Activated T-cell treated with anti-CD3 and anti-CD28 coated beads, Interleukin-2, amount 50 U/mL, for 48 hours (primary cell): ENCODE results near the gene OR52E6.
A peak's percentile ranks its signal among the peaks of the same experiment; 100 is the strongest.

Source experiments
- DNase-seq, 2 experiments: peaks; one replicate each; pipeline ENCODE4 v3.0.0-alpha.2; 2020

Gene OR52E6

DNA sequence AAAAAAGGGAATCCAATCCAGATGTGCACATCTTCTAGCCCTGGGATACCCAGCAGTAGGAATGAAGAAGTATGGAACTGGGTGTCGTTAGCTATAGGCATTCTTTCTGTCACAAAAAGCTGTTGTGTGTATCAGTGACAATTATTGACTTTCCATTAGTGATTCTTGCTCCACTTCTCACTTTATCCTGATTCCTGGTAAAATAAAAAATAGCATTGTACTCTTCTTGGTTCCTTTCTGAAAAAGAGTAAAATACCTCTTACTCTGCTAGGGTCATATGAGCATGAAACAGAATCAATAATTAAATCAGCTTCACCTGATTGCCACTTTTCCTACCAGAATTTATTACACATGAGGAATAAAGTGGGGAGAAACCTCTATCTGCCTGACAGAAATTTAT, at the start of gene OR52E6:
Gene OR52E6 (minus strand): TSS at position 101 of the 400 bp plus-strand sequence. CDS start 0 bp downstream, at position 101.
- no peak for DNase-seq

DNA sequence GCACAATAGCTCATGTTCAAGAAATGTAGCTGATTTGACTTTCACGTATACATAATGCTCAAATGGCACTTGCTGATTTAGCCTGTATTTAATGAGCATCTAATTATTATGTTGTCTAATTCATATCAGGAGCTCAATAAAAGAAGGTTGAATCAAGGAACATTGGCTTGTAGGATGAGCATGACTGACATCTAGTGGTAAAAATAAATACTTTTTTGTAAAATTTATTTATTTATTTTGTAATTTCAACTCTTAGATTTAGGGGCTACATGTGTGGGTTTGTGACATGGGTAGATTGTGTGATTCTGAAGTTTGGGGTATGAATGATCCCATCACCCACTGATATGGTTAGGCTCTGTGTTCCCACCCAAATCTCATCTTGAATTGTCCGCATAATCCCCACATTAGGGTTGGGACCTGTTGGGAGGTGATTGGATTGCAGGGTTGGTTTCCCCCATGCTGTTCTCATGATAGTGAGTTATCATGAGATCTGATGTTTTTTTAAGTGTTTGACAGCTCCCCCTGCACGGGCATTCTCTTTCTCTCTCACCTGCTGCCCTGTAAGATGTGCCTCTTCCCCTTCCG, 49.6 kb upstream of the OR52E6 start:
- DNase-seq, result no peak

DNA sequence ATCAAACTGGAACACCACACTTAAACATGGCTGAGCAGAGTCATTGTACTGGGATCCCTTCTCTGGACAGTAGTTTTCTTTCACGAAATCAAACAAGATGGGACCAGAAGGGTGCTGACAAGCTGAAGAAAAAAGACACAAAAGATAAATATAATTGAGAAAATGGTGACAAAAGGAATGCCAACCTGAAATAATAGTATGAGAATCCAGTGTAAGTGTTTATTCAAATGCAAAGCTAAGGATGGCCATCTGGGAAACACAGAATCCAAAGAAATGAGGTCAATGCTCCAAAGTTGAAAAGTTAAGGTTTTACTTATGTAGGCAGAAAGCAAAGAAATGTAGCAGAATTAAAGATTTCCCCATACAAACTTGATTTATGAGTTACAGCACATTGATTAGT, 46.0 kb upstream of the OR52E6 start:
- DNase-seq, result no peak

DNA sequence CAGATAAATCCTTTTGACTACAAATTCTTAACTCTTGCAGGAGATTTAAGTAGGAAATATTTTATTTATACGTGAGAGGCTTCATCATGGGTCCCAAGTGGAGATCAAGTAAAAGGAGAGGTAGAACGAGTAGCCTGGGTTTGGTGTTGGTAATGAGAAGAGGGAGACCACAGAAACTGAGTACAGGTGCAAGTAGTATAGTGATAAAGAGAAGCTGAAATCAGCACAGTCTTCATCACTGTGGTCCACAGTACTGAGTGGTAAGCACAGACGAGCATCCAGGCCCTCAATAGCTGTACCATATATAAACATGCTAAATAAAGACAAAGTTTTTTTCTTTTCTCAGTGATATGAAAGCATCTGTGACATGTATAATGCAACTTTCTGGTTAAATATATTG, 45.5 kb upstream of the OR52E6 start:
- DNase-seq, result no peak

DNA sequence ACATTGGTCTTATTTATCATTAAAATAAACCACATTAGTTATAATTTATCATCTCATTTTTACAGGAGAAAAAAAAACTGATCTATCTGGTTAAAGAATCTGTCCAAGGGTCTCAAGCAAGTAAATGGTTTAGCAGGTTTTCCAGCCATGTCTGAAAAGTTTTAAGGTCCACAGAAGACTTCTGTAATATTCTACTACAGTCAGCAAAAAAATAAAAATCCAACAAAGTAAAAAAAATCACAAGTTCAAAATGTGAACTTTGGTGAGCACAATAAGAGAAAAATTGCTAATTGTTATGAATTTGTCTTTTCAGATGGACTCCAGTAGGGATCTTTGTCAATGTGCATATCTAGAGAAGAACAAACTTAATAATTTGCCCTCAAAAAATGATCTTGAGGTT, 40.1 kb upstream of the OR52E6 start:
- DNase-seq, result no peak

DNA sequence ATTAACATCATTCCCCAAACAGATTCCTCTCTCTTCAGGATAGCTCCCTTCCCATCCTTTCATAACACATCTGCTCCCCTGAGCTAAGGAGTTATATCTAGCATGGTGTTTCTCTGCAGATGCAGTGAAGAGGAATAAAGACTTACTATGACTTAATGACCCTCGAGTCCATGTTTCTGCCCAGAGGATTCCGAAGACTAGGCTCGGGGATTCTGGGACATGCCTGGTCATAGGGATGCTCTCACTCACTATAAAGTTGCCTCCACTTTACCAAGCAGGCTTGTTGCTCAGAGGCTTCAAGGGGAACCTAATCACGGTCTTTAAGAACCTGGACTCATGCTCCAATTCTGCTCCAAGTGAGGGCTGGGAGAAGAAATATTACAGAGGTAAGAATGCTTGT, 38.6 kb upstream of the OR52E6 start, which contains the start of gene OR52E4:
Gene OR52E4 (plus strand): TSS at position 301 of the 400 bp plus-strand sequence. CDS start 3,664 bp downstream, outside the sequence.
- no peak for DNase-seq

DNA sequence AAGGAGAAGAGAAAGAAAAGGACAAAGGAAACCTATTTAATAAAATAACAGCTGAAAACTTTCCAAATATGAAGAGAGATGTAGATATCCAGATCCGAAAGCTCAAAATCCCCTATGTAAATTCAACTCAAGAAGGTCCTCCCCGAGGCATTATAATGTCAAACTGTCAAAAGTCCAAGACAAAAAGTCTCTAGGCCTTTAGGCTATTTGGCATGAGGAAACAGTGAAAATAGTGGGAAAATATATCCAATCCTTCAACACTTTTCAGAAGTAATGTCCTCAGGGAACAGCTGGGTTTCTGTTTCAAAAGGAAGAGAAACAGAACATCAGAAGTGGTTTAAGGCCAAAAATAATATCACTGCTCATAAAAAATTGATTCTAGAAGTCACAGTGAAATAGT, 36.9 kb upstream of the OR52E6 start:
- no peak for DNase-seq

DNA sequence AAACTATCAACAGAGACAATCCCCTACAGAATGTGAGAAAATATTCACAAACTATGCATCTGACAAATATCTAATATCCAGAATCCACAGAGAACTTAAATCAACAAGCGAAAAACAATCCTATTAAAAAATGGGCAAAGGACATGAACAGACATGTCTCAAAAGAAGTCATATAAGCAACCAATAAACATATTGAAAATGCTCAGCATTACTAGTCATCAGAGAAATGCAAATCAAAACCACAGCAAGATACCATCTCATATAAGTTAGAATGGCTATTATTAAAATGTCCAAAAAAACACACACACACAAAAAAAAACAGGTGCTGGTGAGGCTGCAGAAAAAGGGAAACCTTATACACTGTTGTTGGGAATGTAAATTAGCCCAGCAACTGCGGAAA, 24.1 kb upstream of the OR52E6 start:
- no peak for DNase-seq

DNA sequence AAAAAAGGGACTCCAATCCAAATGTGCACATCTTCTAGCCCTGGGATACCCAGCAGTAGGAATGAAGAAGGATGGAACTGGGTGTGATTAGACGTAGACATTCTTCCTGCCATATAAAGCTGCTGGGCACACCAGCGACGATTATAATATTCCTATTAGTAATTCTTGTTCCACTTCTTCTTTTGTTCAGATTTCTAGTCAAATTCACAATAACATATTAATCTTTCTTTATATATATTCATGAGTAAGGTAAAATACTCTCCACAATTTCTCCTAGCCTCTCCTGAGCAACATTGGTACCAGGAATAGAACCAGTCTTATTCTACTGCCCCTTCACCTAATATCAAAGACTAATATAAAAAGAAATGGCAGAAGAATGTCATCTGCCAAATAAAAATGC, 15.9 kb upstream of the OR52E6 start, which contains the start of gene OR52E8:
Gene OR52E8 (minus strand): TSS at position 101 of the 400 bp plus-strand sequence. CDS start 0 bp downstream, at position 101.
- no peak for DNase-seq

DNA sequence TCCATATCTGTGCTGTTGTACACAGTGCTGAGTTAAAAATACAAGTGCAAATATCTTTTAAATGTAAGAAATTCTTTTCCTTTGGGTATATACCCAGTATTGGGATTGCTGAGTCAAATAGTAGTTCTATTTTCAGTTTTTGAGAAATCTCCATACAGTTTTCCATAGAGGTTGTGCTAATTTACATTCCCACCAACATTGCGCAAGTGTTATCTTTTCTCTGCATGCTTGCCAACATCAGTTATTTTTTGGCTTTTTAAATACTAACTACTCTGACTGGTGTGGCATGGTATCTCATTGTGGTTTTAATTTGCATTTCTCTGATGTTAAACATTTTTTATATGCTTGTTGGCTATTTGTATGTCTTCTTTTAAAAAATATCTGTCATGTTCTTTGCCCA, 9.3 kb upstream of the OR52E6 start:
- no peak for DNase-seq

DNA sequence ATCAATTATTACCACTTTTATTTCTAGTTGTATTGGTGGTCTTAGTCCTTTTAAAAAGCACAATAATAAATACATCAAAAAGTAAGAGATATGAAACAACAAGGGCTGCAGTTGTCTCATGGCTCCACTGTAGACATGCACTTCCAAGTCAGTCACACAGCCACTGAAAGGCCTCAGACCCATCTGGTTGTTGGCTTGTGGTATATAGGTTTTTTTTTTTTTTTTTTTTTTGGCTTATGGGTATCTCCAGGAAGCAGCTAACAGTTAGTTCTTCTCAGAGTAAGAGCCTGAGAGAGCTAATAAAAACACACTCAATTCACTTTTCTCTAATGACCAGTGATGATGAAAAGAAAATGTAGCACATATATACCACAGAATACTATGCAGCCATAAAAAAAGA, 6.0 kb upstream of the OR52E6 start:
- DNase-seq, result no peak

DNA sequence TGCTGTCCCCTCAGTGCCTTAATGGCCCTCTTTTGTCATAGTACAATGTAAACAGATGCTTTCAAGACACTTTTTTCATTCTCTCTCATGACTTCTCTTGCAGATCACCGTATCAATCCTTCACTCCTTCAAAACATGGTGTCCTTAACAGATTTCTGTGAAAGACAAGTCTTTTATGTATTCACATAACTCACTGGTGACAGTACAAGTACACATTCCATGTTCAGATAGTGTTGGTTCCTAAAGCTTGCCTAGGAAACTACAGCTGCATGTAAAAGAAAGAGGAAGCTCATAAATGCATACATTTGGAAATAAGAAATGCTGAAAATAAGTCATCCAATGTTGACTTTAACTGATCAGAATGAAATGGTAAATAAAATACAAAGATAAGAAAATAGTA, 5.0 kb upstream of the OR52E6 start:
- DNase-seq, result no peak

DNA sequence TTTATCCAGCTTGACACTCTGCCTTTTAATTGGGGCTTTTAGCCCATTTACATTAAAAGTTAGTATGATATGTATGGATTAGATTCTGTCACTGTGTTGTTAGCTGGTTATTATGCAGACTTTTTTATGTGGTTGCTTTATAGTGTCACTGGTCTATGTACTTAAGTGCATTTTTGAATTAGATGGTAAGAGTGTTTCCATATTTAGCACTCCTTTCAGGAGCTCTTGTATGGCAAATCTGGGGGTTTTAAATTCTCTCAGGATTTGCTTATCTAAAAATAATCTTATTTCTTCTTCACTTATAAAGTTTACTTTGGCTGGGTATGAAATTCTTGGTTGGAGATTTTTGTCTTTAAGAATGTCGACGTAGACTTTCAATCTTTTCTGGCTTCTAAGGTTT, 4.0 kb downstream of the OR52E6 start:
- DNase-seq, result no peak

DNA sequence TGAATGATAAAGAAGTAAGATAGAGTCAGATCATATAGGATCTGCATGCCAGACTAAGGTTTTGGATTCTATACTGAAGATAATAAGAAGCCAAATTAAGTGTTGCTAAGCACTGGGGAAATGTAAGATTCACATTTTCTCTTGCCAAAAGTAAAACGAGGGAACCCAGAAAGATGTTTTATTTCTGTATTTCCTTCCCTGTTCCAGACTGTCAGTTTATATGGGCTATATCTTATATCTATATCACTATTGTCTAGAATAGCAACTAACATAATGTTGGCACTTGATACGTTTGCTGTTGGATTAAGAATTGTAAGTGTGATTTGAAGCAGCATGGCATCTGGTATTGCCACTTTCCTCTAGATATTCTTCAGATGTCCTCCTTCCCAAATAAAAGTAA, 8.3 kb downstream of the OR52E6 start:
- no peak for DNase-seq

DNA sequence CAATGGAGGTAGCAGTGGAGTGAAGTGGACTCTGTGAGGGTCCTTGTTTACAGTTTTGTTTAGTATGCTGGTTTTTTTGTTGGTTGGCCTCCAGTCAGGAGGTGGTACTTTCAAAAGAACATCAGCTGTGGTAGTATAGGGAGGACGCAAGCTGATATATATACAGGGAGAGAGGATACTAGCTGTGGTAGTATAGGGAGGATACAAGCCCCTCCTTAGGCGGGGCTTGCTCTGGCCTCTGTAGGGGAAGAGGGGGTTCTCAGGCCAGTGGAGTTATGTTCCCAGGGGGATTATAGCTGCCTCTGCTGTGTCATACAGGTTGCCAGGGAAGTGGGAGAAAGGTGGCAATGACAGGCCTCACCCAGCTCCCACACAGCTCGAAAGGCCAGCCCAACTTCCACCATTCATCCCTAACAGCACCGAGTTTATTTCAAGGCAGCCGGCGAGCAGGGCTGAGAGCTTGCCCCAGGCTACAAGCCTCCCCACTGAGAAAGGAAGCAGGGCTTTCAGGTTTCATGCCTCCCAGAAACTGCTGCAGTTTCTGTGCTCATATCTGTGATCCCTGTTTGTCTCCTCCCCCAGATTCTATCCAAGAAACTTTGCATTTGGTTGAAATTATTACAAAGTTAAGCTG, 10.4 kb downstream of the OR52E6 start:
- no peak for DNase-seq

DNA sequence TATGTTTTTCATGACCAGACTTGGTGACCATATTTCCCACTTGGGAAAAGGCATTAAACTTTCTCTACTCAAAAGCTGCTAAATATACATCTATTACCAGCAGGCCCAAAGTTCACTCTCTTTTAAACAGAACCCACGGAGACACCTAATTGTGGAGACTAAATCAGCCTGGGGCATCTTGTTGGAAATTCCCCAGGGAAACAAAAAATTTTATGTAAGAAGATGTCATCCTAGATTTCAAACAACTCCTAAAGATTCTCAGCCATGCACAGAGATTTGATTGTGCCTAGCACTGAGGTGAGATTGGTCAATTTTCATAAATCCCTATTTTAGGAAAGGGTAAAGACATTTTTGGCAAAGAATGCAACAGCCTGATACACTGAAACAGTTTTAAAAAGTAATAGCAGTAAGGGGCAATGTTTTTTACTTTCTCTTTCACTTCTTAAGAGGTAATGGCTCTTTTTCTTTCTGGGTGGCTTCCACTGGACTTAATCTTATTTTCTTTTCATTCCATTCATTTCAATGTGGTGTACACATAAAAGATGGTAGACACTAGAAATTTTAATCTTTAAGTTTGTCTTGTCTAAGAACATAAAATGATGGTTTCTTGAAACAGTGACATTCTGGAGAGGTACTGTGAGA, 23.3 kb downstream of the OR52E6 start:
- no peak for DNase-seq

DNA sequence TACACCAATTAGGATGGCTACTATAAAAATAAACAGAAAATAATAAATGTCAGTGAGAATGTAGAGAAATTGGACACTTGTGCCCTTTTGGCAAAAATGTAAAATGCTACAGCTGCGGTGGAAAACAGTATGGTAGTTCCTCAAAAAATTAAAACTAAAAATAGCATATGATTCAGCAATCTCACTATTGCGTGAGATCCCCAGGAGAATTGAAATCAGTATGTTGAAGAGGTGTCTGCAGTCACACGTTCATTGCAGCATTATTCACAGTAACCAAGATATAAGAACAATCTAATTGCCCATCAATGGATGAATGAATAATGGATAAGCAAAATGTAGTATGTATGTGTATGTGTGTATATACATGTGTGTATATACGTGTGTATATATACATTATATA, 26.2 kb downstream of the OR52E6 start:
- DNase-seq, result no peak

DNA sequence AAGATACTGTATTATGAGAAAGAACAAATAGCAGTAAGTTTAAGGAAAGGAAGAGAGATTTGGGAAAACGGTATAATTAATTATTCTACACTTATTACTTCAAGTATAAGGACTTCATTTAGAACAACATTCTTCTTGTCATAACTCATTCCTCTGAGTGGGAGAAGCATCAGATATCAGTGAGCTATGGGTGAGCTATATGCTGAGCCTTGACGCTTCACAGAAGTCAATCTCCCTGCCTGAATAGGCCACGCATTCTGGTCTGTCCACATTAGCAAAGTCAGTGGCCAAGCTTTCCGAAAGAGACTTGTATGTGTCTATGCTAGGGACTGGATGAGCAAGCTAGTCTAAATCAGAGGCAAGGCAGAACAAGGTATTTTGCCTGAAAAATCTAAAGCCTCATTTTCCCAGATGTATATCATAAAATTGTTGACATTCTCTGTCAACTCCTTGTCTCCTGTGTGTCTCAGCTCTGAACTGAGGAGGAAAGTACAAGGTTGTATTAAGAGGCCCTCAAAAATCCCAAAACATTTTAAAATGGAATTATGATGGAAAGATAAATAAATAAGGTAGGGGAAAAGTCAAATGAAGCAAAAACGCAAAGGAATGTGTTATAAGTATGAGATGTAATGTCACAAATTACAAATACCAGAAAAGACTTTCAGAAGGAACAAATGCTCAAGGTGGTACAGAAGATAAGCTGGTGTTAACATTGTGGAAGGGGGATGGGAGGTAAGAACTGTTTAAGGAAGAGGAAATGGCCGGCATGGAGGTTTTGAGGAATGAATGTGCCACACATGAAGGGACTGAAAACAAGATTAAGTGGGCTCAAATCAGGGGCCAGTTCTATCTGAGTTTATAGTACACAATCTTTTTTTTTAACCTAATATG, 31.5 kb downstream of the OR52E6 start:
- DNase-seq, result no peak

DNA sequence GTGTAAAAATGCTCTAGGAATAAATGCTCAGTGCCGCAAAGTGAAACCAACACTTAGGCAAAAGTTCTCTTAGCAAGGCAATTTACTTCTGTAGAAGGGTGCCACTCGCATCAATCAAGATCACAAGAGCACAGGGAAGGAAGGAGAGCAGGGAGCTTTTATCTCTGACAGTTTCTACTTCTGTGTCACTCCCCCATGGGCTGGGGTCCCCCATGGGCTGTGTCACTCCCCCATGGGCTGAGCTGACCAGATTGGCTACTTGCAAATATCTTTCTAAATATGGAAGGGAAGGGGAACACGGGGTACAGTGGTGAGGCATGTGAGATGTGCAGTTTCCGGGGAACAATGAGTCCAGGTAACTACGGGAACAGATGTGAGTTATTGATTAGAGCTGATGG, 32.6 kb downstream of the OR52E6 start:
- peak; percentile 20 to 22 for DNase-seq

DNA sequence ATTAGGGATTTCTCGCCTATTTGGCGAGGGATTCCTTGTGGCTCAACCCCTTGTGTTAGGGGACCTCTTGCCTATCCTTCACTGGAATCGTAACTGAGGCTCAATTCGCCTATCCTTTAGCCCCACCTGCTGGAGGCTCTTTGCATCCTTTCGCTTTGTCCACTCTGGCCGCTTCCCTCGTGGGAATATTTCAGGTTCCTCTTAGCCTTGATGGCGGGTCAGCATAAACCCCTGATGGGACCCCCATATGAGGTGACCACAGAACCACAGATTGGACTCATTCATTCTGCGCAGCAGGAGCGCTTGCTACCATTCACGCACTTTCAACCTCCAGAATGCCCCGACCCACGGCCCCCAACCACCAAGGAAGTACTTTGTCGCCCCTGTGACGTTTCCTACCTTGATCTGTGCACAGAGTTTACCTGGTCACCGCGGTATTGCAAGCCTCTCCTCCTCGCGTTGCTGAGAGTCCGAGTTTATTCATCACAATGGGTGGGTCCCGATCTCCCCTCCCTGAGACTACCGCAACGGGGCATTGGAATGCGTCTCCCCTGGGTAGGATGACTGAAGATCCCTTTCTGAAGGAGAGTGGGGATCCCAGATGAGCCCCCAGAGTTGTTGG, 33.1 kb downstream of the OR52E6 start, which contains the start of gene OR52N2:
Gene OR52N2 (plus strand): TSS at position 425 of the 622 bp plus-strand sequence. CDS start 11,412 bp downstream, outside the sequence.
- peak; percentile 78 to 80 for DNase-seq

DNA sequence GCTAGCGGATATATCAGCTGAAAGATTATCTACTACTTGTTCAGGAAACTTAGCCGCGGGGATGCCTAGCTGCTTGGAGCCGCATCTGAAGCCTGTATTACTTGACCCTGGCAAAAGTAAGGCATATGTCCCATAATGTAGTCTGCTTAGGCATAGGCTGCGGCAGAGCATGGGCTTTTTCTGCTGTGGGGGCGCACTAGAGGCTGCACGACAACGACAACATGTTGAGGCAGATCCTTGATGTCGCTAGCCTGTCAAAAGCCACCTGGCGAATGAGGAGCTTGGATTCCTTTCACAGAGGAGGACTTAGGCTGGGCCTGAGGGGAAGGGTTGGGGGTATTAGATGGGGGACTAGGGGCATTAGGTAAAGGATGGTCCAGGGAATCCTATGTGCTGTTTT, 34.1 kb downstream of the OR52E6 start:
- no peak for DNase-seq

DNA sequence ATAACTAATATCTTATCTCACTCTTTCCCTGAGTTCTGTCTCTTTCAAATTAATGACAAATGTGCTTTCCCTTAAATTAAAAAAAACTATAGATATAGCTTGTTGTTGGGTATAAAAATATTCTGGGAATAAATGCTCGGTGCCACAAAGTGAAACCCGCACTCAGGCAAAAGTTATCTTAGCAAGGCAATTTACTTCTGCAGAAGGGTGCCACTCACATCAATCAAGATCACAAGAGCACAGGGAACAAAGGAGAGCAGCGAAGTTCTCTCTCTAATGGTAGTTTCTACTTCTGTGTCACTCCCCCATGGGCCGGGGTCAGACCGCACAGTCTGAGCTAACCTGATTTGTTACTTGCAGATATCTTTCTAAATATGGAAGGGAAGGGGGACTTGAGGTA, 37.7 kb downstream of the OR52E6 start:
- DNase-seq, result no peak

DNA sequence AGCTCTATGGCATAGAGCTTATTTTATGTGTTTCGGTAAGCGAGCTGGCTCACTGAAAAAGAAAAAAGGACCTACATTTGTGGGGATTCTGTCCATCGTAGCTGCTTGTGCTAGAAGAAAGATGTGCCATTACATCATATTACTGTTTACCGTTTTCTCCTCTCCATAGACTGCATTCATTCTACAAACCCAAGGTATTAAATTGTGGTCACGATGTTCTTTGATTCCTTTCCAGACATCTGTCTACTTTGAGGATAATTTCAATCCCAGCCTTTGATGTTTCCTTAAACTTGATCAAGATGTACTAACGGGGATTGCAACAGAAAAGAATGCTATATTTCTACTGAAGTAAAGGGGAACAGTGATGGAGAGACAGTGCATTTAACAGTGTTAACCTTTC, 45.2 kb downstream of the OR52E6 start:
- no peak for DNase-seq
